Small intestine (tissue), 7 donors: ENCODE measurements around the gene SORL1. TPM values are rescaled to one million over a fixed set of nuclear protein-coding genes. Genes with fewer than 3 reads are reported as not detected.
A peak's percentile ranks its signal among the peaks of the same experiment; 100 is the strongest.

Experiments
- DNase-seq, 2 donors: peaks; one replicate each; pipeline versions ENCODE4 v3.0.0 to v3.0.0-alpha.2; 2013
- FAIRE-seq: peaks from 2 replicates; lab custom pipeline; 2012; peaks lifted over from hg19 to GRCh38; lab: Jason Lieb, UNC
- H3K27ac ChIP-seq, 3 donors: one replicate each; pipeline ENCODE4 v1.5.1; 2013; ENCODE audit warnings: low read length in 2 of 3, mild to moderate bottlenecking in 2 of 3, control low read depth in 1 of 3, inconsistent platforms in 1 of 3, low read depth in 1 of 3, moderate library complexity in 1 of 3
- H3K27me3 ChIP-seq, 3 donors: one replicate each; pipeline ENCODE4 v1.6.1; 2013; ENCODE audit warnings: low read length in 3 of 3, inconsistent platforms in 1 of 3; ENCODE audit not compliant: control insufficient read depth in 3 of 3, insufficient read depth in 3 of 3
- H3K36me3 ChIP-seq, 3 donors: one replicate each; pipeline ENCODE4 v1.6.1; 2013; ENCODE audit warnings: low read length in 3 of 3, inconsistent platforms in 1 of 3, low read depth in 1 of 3, mild to moderate bottlenecking in 1 of 3, moderate library complexity in 1 of 3; ENCODE audit not compliant: control insufficient read depth in 3 of 3, insufficient read depth in 2 of 3
- H3K4me1 ChIP-seq, 3 donors: one replicate each; pipeline ENCODE4 v1.6.1; 2013; ENCODE audit warnings: low read length in 2 of 3, inconsistent platforms in 1 of 3, low read depth in 1 of 3, mild to moderate bottlenecking in 1 of 3, moderate library complexity in 1 of 3; ENCODE audit not compliant: control insufficient read depth in 3 of 3, insufficient read depth in 2 of 3
- H3K4me3 ChIP-seq, 3 donors: one replicate each; pipeline ENCODE4 v1.5.1; 2013; ENCODE audit warnings: low read length in 3 of 3, control low read depth in 1 of 3, inconsistent platforms in 1 of 3, low read depth in 1 of 3, mild to moderate bottlenecking in 1 of 3, moderate library complexity in 1 of 3
- H3K9me3 ChIP-seq, 2 donors: one replicate each; pipeline ENCODE4 v1.6.1; 2013; ENCODE audit warnings: low read depth in 1 of 2, low read length in 1 of 2; ENCODE audit not compliant: control insufficient read depth in 2 of 2, insufficient read depth in 1 of 2
- WGBS, 3 donors: extraction: QIAGEN DNeasy Blood & Tissue Kit; methylation state at CpG; one replicate each; pipeline ENCODE4 v1.1.7; 2013; 5-methylcytosine and 5-hydroxymethylcytosine counted together
- polyA plus RNA-seq, 4 donors: library from polyadenylated mRNA; stranded (reverse) in 3 of 4; unstranded in 1 of 4; fragments of 200-250 nt in 3 of 4; fragments of 120-200 nt in 1 of 4; gene quantifications; one replicate each; pipeline versions ENCODE4 v1.2.1 to v1.2.3, GENCODE V29; 2013
- donor health status: healthy with polysubstance abuse.
- donor health status: control.
- donor health status: control.
- donor health status: Bipolar disorder and iron deficiency.
- donor health status: healthy.

Gene SORL1
- polyA plus RNA-seq, 4 donors, result 4.6 to 64.5 (median 5.8) TPM

GRCh38 chr11:121649798-121650197 lies 197.7 kb downstream of the SORL1 start:
- no peaks in the 10 kb centered on the region for H3K36me3 ChIP-seq
- peaks cover 0 to 12% (median 0%) of the 10 kb centered on the region in 3 donors for H3K27me3 ChIP-seq
- no peaks in the 10 kb centered on the region for H3K4me1 ChIP-seq
- no peak overlapping the region for H3K4me3 ChIP-seq
- H3K9me3 ChIP-seq, result no peaks in the 10 kb centered on the region
- no peak for DNase-seq
- FAIRE-seq, result no peak
- no peak overlapping the region for H3K27ac ChIP-seq
- WGBS, 3 donors, result 46 to 57% (median 52%) methylated on average over 6 of the region's 6 CpGs

DNA sequence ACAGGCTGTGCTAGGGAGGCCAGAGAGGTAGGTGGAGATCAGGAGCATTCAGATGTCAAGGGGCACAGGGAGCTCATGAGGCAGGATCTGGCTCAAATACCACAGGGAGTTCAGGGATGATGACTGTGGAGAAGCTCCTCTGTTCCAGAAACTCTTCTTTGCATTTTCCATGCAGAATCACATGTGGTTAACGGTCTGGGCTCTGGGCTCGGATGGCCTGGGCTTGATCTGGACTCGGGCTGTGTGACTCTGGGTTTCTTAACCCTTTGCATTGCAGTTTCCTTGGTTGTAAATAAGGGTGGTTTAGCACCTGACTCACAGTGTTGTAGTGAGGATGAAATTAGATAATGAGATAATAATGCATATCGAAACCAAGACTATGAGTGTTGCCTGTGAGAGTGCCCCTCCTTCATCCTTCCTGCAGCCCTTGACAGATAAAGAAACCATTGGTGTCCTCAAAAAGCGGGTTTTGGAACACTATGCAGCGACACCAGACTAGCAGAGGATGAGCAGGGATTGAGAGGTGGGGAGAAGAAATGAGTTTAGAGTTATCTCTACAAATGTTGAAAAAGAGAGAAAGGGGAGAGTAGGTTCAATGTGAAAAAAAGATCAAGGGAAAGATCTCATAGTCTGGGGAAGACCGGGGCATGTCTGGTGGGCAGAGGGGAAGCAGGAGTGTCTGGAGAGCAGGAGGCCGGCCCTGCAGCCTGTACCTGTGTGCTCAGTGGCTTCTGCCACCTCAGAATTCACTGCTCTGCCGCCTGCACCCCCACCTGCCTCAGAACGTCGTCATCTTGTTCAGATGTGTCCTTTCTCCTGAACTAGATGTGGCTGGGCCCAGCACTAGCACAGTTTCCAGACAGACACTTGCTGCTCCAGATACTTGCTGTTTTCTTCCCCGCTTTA lies 198.5 kb downstream of the SORL1 start:
- DNase-seq (no peak), FAIRE-seq (no peak)
- peaks cover 0 to 4% (median 3%) of the 10 kb centered on the region in 3 donors for H3K4me1 ChIP-seq
- no peak overlapping the region for H3K27ac ChIP-seq
- 64 to 76% (median 67%) methylated on average over 12 of the region's 12 CpGs for WGBS, 3 donors
- peaks cover 0 to 12% (median 0%) of the 10 kb centered on the region in 3 donors for H3K27me3 ChIP-seq
- H3K36me3 ChIP-seq, result no peaks in the 10 kb centered on the region
- H3K9me3 ChIP-seq, result no peaks in the 10 kb centered on the region
- no peak overlapping the region for H3K4me3 ChIP-seq

GRCh38 chr11:121651257-121651605 lies 199.1 kb downstream of the SORL1 start:
- Histone ChIP-seq H3K36me3 (no peaks in the 10 kb centered on the region), H3K9me3 (no peaks in the 10 kb centered on the region), H3K4me3 (no peak overlapping the region), H3K27me3 (peaks cover 0 to 12% (median 0%) of the 10 kb centered on the region in 3 donors), H3K4me1 (peaks cover 0 to 4% (median 4%) of the 10 kb centered on the region in 3 donors), H3K27ac (no peak overlapping the region)
- DNase-seq (no peak), FAIRE-seq (no peak)
- 77 to 79% (median 77%) methylated on average over 2 of the region's 2 CpGs for WGBS, 3 donors

- FAIRE-seq (no peak), DNase-seq (no peak)
- H3K4me3 ChIP-seq, result no peak overlapping the region
- H3K36me3 ChIP-seq, result no peaks in the 10 kb centered on the region
- H3K27ac ChIP-seq, result no peak overlapping the region
- peaks cover 0 to 11% (median 4%) of the 10 kb centered on the region in 3 donors for H3K4me1 ChIP-seq
- 68 to 79% (median 76%) methylated on average over 3 of the region's 3 CpGs for WGBS, 3 donors
- H3K9me3 ChIP-seq, result no peaks in the 10 kb centered on the region
- H3K27me3 ChIP-seq, result peaks cover 0 to 12% (median 0%) of the 10 kb centered on the region in 3 donors
These were observed 200.9 kb downstream of the SORL1 start for GRCh38 chr11:121652971-121653370.

GRCh38 chr11:121654259-121654842 lies 202.2 kb downstream of the SORL1 start:
- H3K36me3 ChIP-seq, result no peaks in the 10 kb centered on the region
- peaks cover 0 to 11% (median 4%) of the 10 kb centered on the region in 3 donors for H3K4me1 ChIP-seq
- H3K27ac ChIP-seq, result no peak overlapping the region
- DNase-seq (no peak), FAIRE-seq (no peak)
- no peak overlapping the region for H3K4me3 ChIP-seq
- no peaks in the 10 kb centered on the region for H3K9me3 ChIP-seq
- WGBS, 3 donors, result 64 to 73% (median 68%) methylated on average over 8 of the region's 8 CpGs
- H3K27me3 ChIP-seq, result peaks cover 0 to 12% (median 0%) of the 10 kb centered on the region in 3 donors

DNA sequence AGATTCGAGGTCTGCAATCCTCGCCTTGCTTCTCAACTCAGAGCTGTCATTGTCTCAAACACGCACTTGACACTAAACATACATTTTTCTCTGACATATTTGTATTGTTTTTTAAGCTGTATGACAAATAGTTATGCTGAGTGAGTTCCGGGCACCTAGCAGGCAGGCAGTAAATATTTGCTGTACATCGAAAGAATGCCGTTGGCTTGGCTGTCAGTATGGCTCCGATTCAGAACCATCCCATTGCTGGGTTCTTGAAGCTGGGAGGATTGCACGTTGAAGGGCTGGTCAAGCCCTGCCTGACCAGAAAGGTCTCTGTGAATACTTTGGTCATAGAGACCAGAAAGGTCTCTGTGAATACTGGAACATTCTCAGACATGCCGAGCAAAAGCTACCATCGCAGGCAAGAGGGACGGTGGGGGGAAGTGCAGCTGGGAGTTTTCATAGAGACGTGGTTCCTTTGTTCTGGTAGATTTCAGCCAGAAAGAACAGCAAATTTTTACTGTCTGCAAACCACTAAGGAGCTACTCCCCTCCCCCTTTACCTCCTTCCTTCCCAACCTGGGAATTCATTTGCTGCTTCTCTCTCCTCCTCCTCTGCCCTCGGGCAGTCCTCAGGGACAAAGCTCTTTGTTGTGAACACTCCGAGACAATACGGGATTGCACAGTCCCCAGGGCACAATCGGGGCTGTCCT lies 202.9 kb downstream of the SORL1 start:
- FAIRE-seq, result no peak
- H3K27me3 ChIP-seq, result peaks cover 0 to 12% (median 0%) of the 10 kb centered on the region in 3 donors
- H3K4me3 ChIP-seq, result peak overlapping the region in 1 of 3 donors; percentile 56
- peaks cover 0 to 11% (median 4%) of the 10 kb centered on the region in 3 donors for H3K4me1 ChIP-seq
- 15 to 27% (median 23%) methylated on average over 16 of the region's 16 CpGs for WGBS, 3 donors
- DNase-seq, result peak in 1 of 2 donors; percentile 33
- peak overlapping the region in 2 of 3 donors; percentile 87 to 90 for H3K27ac ChIP-seq
- no peaks in the 10 kb centered on the region for H3K36me3 ChIP-seq
- H3K9me3 ChIP-seq, result no peaks in the 10 kb centered on the region

GRCh38 chr11:121655537-121656327 lies 203.6 kb downstream of the SORL1 start:
- H3K36me3 ChIP-seq, result no peaks in the 10 kb centered on the region
- peak; percentile 72 to 91 for DNase-seq
- 1 to 2% (median 2%) methylated on average over 43 to 44 of the region's 44 CpGs for WGBS, 3 donors
- no peaks in the 10 kb centered on the region for H3K9me3 ChIP-seq
- H3K27me3 ChIP-seq, result peaks cover 0 to 12% (median 0%) of the 10 kb centered on the region in 3 donors
- H3K4me3 ChIP-seq, result peak overlapping the region in 2 of 3 donors; percentile 3 to 56
- peak overlapping the region in 2 of 3 donors; percentile 87 to 90 for H3K27ac ChIP-seq
- H3K4me1 ChIP-seq, result peaks cover 0 to 11% (median 4%) of the 10 kb centered on the region in 3 donors
- no peak for FAIRE-seq
